ENCODE results near the gene EMC8. TPM values are rescaled to one million over a fixed set of nuclear protein-coding genes. Genes with fewer than 3 reads are reported as not detected.
"Not testable (repeated sequence)": the region's sequence is repeated elsewhere in the genome, so short reads cannot be mapped to it uniquely, and the experiment has no call there.

The EMC8 gene
- total RNA-seq, 2 experiments from 2014 or later = 30.4 to 32.9 TPM

DNA sequence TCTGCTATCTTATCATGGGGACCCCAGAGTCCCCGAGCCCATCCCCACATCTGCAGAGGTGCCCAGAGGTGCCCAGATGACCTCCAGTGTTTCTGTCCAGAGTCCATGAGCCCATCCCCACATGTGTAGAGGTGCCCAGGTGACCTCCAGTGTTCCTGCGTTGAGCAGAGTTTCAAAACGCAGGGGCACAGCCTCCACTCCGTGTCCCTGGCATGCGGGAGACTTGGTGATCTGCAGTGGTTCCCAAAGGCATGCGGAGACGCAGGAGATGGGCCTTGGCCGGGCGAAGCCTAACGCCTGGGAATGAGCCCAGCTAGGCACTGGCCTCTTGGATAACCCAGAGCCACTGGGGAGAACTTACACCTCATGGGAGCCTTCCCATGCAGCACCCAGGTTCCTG lies 41.5 kb upstream of the EMC8 start:
- POLR2A ChIA-PET = no interaction called here
- intact Hi-C loops (cut with DNase I, micrococcal nuclease) = no loop called here
- DNase-seq (no peak), ATAC-seq (no peak)
- no peak overlapping the region for H3K27ac Mint-ChIP-seq
- H3K4me3 Mint-ChIP-seq = no peak overlapping the region
- CTCF ChIA-PET = interaction anchor here (0.7 kb wide), 1 partner anchor 14 kb away, joined by 3 read pairs; no protein-coding TSS in a partner anchor
- peaks cover 18% of the 10 kb centered on the region for H3K27me3 Mint-ChIP-seq
- peaks cover 3% of the 10 kb centered on the region for H3K4me1 Mint-ChIP-seq
- H3K36me3 Mint-ChIP-seq (ENCODE audit: low read depth) = no peaks in the 10 kb centered on the region
- H3K9me3 Mint-ChIP-seq (ENCODE audit: low read depth) = no peaks in the 10 kb centered on the region

DNA sequence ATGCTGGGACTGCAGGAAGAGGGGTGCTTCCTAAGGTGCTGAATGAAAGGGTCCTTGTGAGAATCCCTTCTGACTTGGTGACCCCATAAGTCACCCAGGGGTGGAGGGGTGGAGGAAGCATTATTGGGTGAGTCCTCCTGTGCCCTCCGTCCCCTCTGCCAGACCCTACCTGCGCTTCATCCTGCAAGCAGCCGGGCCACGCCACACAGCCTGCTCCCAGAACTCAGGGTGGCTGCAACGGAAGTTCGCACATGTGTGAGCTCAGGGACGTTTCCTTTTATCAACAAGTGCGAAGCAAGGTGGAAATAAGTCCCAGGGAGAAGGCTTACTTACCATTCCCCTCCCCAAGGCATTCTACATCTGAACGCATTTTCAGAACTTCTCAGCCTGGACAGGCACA lies 41.1 kb upstream of the EMC8 start:
- Mint-ChIP-seq H3K9me3 (ENCODE audit: low read depth) (no peaks in the 10 kb centered on the region), H3K4me1 (peaks cover 3% of the 10 kb centered on the region), H3K27me3 (peaks cover 18% of the 10 kb centered on the region), H3K36me3 (ENCODE audit: low read depth) (no peaks in the 10 kb centered on the region), H3K27ac (no peak overlapping the region), H3K4me3 (no peak overlapping the region)
- no peak for ATAC-seq
- CTCF ChIA-PET = no interaction called here
- DNase-seq = no peak
- POLR2A ChIA-PET = no interaction called here
- intact Hi-C loops (cut with DNase I, micrococcal nuclease) = no loop called here

DNA sequence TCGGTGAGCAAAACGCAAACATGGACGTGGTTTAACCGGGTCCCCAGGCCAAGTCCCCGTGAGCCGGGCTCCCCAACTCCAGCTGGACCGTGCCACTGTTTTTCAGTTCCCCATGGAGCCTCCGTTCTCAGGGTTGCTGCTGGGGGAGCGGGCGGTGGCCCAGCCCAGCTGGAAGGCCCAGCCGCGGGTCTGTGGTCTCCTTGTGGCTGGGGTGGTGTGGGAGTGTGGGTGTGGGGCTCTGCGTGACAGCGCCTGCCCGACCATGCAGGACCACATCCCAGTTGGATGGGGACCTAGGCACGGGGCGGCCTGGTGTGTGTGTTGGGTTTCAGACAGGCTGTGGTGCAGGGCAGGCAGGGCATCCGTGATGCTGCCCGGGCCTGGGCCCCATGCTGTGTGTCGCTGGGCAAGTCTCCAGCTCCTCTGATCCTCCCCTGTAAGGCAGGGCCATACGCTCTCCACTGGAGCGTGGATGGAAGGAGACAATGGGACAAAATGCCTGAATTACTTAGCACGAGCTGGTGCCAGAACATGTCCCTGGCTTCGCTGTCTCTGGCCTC lies 40.4 kb upstream of the EMC8 start:
- ChIA-PET CTCF (no interaction called here), POLR2A (no interaction called here)

DNA sequence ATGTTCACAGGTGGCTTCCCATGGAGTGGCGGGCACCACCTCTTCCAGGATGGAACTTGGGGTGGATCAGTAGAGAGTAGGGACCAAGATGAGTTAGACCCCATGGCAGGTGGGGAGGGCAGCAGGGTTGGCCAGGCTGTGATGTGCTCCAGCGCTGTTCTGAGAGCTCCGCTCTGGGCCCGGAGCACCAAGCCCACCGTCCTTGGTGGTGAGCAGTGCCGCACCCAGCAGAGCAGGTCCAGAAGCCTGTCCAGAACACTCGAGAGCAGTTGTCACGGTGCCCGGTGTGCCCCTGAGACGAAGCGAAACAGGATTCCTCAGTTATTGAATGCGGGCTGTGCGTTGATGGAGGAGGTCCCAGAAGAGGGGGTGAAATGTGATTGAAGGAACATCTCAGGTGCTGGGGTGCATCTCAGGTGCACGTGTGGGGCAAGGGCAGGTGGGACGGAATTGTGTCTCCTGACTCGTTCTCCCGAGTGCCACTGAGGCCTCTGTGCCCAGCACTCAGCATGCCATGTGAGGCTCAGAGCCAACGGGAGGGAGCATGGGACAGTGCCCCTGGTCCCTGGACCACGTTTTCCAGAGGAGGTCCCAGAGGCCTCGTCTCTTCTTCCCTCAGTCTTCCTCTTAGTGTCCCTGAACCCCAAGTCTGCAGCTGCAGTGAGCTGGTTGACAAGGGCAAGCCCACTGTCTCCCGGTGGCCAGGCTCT lies 39.7 kb upstream of the EMC8 start:
- Mint-ChIP-seq H3K4me1 (no peaks in the 10 kb centered on the region), H3K27ac (no peak overlapping the region), H3K4me3 (no peak overlapping the region), H3K9me3 (ENCODE audit: low read depth) (no peaks in the 10 kb centered on the region), H3K27me3 (peaks cover 13% of the 10 kb centered on the region), H3K36me3 (ENCODE audit: low read depth) (no peaks in the 10 kb centered on the region)
- intact Hi-C loops (cut with DNase I, micrococcal nuclease) = no loop called here
- CTCF ChIA-PET = interaction anchor here (1.0 kb wide), 1 partner anchor 17 kb away, joined by 3 read pairs; no protein-coding TSS in a partner anchor
- DNase-seq (no peak), ATAC-seq (no peak)
- POLR2A ChIA-PET = no interaction called here

More for the DNA sequence above, 40.4 kb upstream of the EMC8 start:
- Mint-ChIP-seq H3K27me3 (peaks cover 16% of the 10 kb centered on the region), H3K4me1 (peaks cover under 1% of the 10 kb centered on the region), H3K4me3 (no peak overlapping the region), H3K27ac (no peak overlapping the region), H3K36me3 (ENCODE audit: low read depth) (no peaks in the 10 kb centered on the region), H3K9me3 (ENCODE audit: low read depth) (no peaks in the 10 kb centered on the region)
- no peak for ATAC-seq
- intact Hi-C loops (cut with DNase I, micrococcal nuclease) = no loop called here
- DNase-seq = no peak

DNA sequence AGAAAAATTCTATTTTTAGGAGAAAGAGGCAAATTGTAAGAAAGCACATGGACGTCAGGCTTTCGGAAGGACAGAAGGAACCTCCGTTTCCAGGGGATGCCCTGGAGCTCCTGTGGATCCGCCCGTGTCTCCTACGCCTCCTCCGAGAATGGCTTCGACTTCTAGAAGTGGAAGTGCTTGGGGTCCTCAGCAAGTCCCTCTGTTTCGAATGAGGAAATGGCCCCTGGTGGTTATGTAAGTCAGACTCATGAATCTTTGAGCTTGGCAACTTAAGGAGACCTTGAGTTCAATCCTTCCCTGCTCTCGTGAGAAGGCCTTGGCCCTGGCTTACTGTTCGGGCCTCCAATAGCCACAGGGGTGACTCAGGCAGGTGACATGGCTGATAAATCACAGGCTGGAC lies 39.0 kb upstream of the EMC8 start:
- POLR2A ChIA-PET = no interaction called here
- DNase-seq (no peak), ATAC-seq (no peak)
- Mint-ChIP-seq H3K27me3 (peaks cover 15% of the 10 kb centered on the region), H3K9me3 (ENCODE audit: low read depth) (peaks cover 1% of the 10 kb centered on the region), H3K27ac (no peak overlapping the region), H3K4me3 (no peak overlapping the region), H3K4me1 (no peaks in the 10 kb centered on the region), H3K36me3 (ENCODE audit: low read depth) (no peaks in the 10 kb centered on the region)
- intact Hi-C loops (cut with DNase I, micrococcal nuclease) = no loop called here
- CTCF ChIA-PET = interaction anchor here (1.0 kb wide), 1 partner anchor 17 kb away, joined by 3 read pairs; no protein-coding TSS in a partner anchor

DNA sequence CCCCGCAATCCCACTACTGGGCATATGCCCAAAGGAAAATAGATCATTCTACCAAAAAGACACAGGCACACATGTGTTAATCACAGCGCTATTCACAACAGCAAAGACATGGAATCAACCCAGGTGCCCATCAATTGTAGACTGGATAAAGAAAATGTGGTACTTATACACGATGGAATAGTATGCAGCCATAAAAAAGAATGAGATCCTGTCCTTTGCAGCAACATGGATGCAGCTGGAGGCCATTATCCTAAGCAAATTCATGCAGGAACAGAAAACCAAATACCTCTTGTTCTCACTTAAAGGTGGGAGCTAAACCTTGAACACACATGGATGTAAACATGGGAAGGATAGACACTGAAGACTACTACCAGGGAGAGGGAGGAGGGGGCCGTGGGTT lies 38.3 kb upstream of the EMC8 start:
- peaks cover 20% of the 10 kb centered on the region for H3K27me3 Mint-ChIP-seq
- H3K9me3 Mint-ChIP-seq (ENCODE audit: low read depth); intact Hi-C loops (cut with DNase I, micrococcal nuclease); CTCF ChIA-PET; ATAC-seq; POLR2A ChIA-PET; H3K27ac Mint-ChIP-seq; H3K4me1 Mint-ChIP-seq; DNase-seq; H3K4me3 Mint-ChIP-seq; H3K36me3 Mint-ChIP-seq (ENCODE audit: low read depth): not testable (repeated sequence)

DNA sequence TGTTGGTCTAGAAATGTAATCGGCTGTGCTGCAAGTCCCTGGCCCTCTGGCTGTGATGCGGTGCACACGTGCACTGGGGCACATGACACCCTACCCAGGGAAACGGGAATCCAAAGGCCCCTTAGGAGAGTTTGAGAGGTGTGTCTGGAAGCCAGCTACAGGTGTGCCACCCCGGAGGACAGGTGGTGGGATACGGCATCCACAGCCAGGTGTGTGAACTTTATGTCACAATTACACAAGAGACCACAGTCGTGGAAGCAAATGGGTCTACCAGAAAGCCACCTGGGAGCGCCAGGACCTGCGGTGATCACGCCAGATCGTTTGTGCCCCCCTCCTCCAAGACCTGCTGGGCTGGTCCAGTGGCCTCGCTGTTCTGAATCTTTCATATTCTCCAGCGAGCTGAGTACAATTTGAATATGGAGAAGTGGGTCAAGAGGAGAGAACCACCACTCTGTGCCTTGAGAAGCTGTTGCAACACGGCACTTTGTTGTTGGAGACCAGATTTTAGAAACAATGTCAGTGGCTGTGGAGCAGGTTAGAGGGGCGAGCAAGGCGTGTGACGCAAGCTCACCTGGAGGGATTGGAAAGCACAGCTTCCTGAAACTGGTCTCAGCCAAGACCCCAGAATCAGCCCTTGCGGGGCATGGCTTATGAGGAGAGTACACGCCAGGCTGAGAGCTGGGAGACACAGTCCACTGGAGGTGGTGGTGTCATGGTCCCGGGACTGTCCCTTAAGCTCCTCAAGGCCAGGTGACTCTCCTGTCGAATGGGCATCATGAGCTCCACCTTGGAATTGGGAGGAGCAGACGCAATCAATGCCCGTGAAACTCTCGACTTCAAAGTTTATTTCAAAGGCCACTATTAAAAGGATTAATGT lies 37.6 kb upstream of the EMC8 start:
- peaks cover 1% of the 10 kb centered on the region for H3K9me3 Mint-ChIP-seq (ENCODE audit: low read depth)
- CTCF ChIA-PET = interaction anchor here (0.7 to 0.9 kb wide), 3 partner anchors 15 to 150 kb away, joined by 3 read pairs; no protein-coding TSS in a partner anchor
- POLR2A ChIA-PET = no interaction called here
- DNase-seq (no peak), ATAC-seq (no peak)
- intact Hi-C loops (cut with DNase I, micrococcal nuclease) = no loop called here
- H3K27ac Mint-ChIP-seq = no peak overlapping the region
- peaks cover 23% of the 10 kb centered on the region for H3K27me3 Mint-ChIP-seq
- H3K4me3 Mint-ChIP-seq = no peak overlapping the region
- H3K4me1 Mint-ChIP-seq = no peaks in the 10 kb centered on the region
- no peaks in the 10 kb centered on the region for H3K36me3 Mint-ChIP-seq (ENCODE audit: low read depth)

DNA sequence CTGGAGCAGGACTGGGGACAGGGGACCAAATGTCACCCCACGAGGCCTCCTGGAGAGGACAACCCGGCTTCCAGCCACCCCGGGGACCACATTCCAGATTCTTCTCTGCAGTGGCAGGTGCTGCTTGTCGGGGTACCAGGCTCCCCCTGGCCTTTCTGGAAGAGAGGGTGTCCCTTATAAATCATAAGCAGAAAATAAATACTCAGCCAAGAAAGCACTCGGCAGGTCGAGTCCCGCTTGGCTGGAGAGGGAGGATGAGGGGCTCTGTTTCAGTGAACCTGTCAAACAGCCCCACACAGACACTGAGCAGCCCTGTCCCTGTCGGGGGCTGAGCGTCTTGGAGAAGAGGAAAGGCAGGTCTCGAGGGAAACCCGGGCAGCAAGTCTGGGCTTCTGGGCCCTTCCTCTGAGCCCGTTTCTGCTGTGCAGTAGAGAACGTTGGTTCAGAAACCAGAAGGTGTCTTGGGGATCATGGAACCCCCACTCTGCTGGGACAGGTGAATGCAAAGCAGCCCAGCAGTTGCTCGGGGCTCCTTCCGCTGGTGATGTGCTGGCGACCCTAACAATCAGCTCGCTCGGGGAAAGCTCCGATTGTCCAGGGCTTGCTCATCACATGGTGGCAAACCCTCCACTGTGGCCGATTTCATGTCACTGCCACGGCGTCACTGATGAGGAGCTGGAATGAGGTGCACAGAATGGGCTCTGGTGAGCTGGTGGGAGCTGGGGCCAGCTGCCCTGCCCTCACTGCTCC lies 36.8 kb upstream of the EMC8 start:
- ChIA-PET POLR2A (no interaction called here), CTCF (interaction anchor here (0.7 to 0.9 kb wide), 3 partner anchors 15 to 151 kb away, joined by 3 read pairs; no protein-coding TSS in a partner anchor)
- no peak overlapping the region for H3K4me3 Mint-ChIP-seq
- ATAC-seq = no peak
- no peak for DNase-seq
- H3K9me3 Mint-ChIP-seq (ENCODE audit: low read depth) = peaks cover 1% of the 10 kb centered on the region
- no peak overlapping the region for H3K27ac Mint-ChIP-seq
- no peaks in the 10 kb centered on the region for H3K36me3 Mint-ChIP-seq (ENCODE audit: low read depth)
- H3K27me3 Mint-ChIP-seq = peaks cover 30% of the 10 kb centered on the region
- no peaks in the 10 kb centered on the region for H3K4me1 Mint-ChIP-seq
- intact Hi-C loops (cut with DNase I, micrococcal nuclease) = no loop called here

DNA sequence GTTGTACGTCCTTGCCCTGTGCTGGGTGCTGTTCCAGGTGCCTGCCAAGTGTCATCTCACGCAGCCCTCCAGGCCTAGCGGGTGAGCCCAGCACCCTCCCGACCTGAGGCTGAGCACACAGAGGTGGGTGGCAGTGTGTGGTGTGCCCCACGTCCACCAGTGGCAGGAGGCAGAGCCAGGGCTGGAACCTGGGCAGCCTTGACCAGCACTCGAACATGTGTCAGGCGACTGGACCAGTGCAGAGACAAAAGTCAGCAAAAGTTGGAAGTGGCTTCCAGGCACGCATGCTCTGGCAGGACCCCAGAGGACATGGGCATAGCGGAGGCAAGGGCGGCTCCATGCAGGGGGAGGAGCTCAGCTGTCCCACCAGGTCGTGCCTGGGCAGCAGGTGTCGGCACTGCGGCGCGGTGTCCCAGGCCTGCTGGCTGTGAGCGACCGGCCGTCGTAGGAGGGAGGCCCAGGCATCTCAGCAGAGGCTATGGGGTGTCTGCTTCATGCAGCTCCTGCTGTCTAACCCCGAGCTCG lies 35.9 kb upstream of the EMC8 start:
- ATAC-seq (no peak), DNase-seq (no peak)
- ChIA-PET CTCF (interaction anchor here (0.7 kb wide), 1 partner anchor 60 kb away, joined by 3 read pairs; no protein-coding TSS in a partner anchor), POLR2A (no interaction called here)
- Mint-ChIP-seq H3K27me3 (peaks cover 37% of the 10 kb centered on the region), H3K9me3 (ENCODE audit: low read depth) (peaks cover 1% of the 10 kb centered on the region), H3K4me1 (no peaks in the 10 kb centered on the region), H3K4me3 (no peak overlapping the region), H3K36me3 (ENCODE audit: low read depth) (no peaks in the 10 kb centered on the region), H3K27ac (no peak overlapping the region)
- intact Hi-C loops (cut with DNase I, micrococcal nuclease) = no loop called here

DNA sequence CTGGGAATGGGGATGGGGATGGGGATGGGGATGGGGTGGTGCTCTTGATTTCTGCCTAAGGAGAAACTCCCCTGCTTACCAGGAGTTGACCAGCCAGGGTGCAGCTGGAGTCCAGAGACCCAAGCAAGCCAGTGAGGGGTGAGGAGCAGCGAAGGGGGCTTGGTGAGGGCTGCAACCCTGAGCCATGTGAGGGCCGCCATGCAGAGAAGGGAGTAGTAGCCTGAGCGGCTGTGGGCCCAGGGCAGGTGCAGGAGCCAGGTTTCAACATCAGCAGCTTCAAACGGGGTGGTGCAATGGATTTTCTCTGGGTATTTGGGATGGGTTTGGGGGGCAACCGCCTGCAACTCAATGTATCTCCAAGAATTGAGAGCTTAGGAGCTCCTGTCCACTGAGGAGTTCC lies 35.4 kb upstream of the EMC8 start:
- ChIA-PET CTCF (interaction anchor here (0.7 kb wide), 1 partner anchor 60 kb away, joined by 3 read pairs; no protein-coding TSS in a partner anchor), POLR2A (no interaction called here)
- Mint-ChIP-seq H3K36me3 (ENCODE audit: low read depth) (no peaks in the 10 kb centered on the region), H3K27ac (no peak overlapping the region), H3K9me3 (ENCODE audit: low read depth) (peaks cover 1% of the 10 kb centered on the region), H3K4me3 (no peak overlapping the region), H3K27me3 (peaks cover 37% of the 10 kb centered on the region), H3K4me1 (peaks cover 1% of the 10 kb centered on the region)
- DNase-seq (no peak), ATAC-seq (no peak)
- intact Hi-C loops (cut with DNase I, micrococcal nuclease) = no loop called here

All from activated CD4-positive, alpha-beta T cell treated with anti-CD3 and anti-CD28 coated beads for 36 hours (primary cell).